Measurements from ENCODE around the gene MINDY2. TPM values are rescaled to one million over a fixed set of nuclear protein-coding genes. Genes with fewer than 3 reads are reported as not detected.

The MINDY2 gene, protein sequence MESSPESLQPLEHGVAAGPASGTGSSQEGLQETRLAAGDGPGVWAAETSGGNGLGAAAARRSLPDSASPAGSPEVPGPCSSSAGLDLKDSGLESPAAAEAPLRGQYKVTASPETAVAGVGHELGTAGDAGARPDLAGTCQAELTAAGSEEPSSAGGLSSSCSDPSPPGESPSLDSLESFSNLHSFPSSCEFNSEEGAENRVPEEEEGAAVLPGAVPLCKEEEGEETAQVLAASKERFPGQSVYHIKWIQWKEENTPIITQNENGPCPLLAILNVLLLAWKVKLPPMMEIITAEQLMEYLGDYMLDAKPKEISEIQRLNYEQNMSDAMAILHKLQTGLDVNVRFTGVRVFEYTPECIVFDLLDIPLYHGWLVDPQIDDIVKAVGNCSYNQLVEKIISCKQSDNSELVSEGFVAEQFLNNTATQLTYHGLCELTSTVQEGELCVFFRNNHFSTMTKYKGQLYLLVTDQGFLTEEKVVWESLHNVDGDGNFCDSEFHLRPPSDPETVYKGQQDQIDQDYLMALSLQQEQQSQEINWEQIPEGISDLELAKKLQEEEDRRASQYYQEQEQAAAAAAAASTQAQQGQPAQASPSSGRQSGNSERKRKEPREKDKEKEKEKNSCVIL
- total RNA-seq (2011; cell fraction: chromatin; rRNA removed; ENCODE audit: low replicate concordance), result 23.4 and 26.8 TPM in 2 replicates
- 8.7 and 12.1 TPM in 2 replicates for total RNA-seq (2011; cell fraction: nucleolus; rRNA removed)
- total RNA-seq (2011; cell fraction: nucleoplasm; rRNA removed), result 12.0 and 18.9 TPM in 2 replicates
- total RNA-seq (2014; rRNA removed) (5.7 and 9.3 TPM in 2 replicates), total RNA-seq (2014; rRNA removed; fragmentation: Illumina TruSeq; extraction: Trizol) (12.5 and 12.6 TPM in 2 replicates), total RNA-seq (2015; rRNA removed; fragmentation: Illumina TruSeq; extraction: Trizol) (10.1 and 11.7 TPM in 2 replicates), total RNA-seq (2021) (9.9 and 12.1 TPM in 2 replicates), polyA plus RNA-seq (2011; rRNA removed) (14.5 and 15.3 TPM in 2 replicates), polyA plus RNA-seq (2014; fragmentation: Illumina TruSeq; extraction: Trizol) (5.7 and 7.2 TPM in 2 replicates), polyA plus RNA-seq (2014; fragmentation: Nextera tagmentation; extraction: Ambion mirVana) (1 to 10 TPM; 2.4 to 3.8 TPM), polyA plus RNA-seq (2014; rRNA removed) (4.0 and 4.9 TPM in 2 replicates), polyA minus RNA-seq (2011; rRNA and poly(A)+ RNA removed) (39.5 and 52.5 TPM in 2 replicates), Bru-seq, nascent RNA (percentile 68 among the genes with signal in this experiment), BruChase-seq, experiment 1, labeled RNA remaining after a 2-hour chase (percentile 74 among the genes with signal in this experiment), BruChase-seq, experiment 2, labeled RNA remaining after a 6-hour chase (percentile 77 among the genes with signal in this experiment)
- polyA plus RNA-seq (2011; cell fraction: cytosol; rRNA removed), result 3.6 and 4.5 TPM in 2 replicates
- 5.6 and 6.6 TPM in 2 replicates for polyA plus RNA-seq (2011; cell fraction: nucleus; rRNA removed)
- polyA plus RNA-seq (2012), result 5.9 and 8.9 TPM in 2 replicates
- polyA minus RNA-seq (2011; cell fraction: cytosol; rRNA and poly(A)+ RNA removed), result 12.9 and 22.1 TPM in 2 replicates
- polyA minus RNA-seq (2011; cell fraction: nucleus; rRNA and poly(A)+ RNA removed), result 10.1 and 15.7 TPM in 2 replicates
- long read RNA-seq, experiment 1, full-length matches to known transcripts, result 50 of 92 reads
- long read RNA-seq, experiment 1, partial matches to known transcripts, result 3 of 92 reads
- long read RNA-seq, experiment 1, other reads (novel, unspliced or antisense), result 39 of 92 reads
- long read RNA-seq, experiment 2, partial matches to known transcripts, result 0 of 8 reads
- long read RNA-seq, experiment 2, other reads (novel, unspliced or antisense), result 8 of 8 reads
- long read RNA-seq, experiment 3, full-length matches to known transcripts, result 16 of 21 reads
- long read RNA-seq, experiment 3, partial matches to known transcripts, result 0 of 21 reads
- long read RNA-seq, experiment 3, other reads (novel, unspliced or antisense), result 5 of 21 reads

GRCh38 chr15:58770857-58771620 lies at the start of gene MINDY2:
TSS of gene MINDY2 (plus strand) at chr15:58771302. CDS start at chr15:58771396, 94 bp downstream.
- CTCF ChIA-PET (ENCODE audit: low intra/inter-chr PET ratio), result no interaction called here
- in situ Hi-C loops (cut with MboI), result no loop called here
- Histone ChIP-seq H3K79me2 (ENCODE audit: control insufficient read depth, insufficient read depth, low read length) (peaks cover 52% of the 10 kb centered on the region), H3K27ac (ENCODE audit: extremely low read depth, low read depth, low read length) (peak within 1 kb of the TSS; percentile 91), H3K9me3 (replicated peaks; ENCODE audit: control insufficient read depth, insufficient read depth, low read depth, low read length) (0 out of 2 replicates have a peak, but pooled peaks cover 5% of the 10 kb centered on the region), H3K9me1 (ENCODE audit: control insufficient read depth, insufficient read depth, low read length) (no peaks in the 10 kb centered on the region), H3K36me3 (ENCODE audit: control insufficient read depth, insufficient read depth, low read length) (no peaks in the 10 kb centered on the region; the same call in 2 of the 3 replicates), H3K4me3 (peak within 1 kb of the TSS; percentile 98), H3K27me3 (ENCODE audit: control insufficient read depth in 2 of 2, insufficient read depth in 2 of 2, low read length in 2 of 2) (no peaks in the 10 kb centered on the region), H3K4me2 (ENCODE audit: insufficient read depth, low read length) (peak within 1 kb of the TSS; percentile 97), H2AFZ (ENCODE audit: low read depth, low read length) (peak within 1 kb of the TSS; percentile 97), H3K9ac (ENCODE audit: insufficient read depth in 1 of 2, low read depth in 2 of 2, low read length in 2 of 2) (peak within 1 kb of the TSS; percentile 89 to 97), H4K20me1 (replicated peaks; ENCODE audit: control insufficient read depth, insufficient read depth, low read length) (peaks cover 5% of the 10 kb centered on the region; the same call in 1 of the 2 replicates), H3K4me1 (replicated peaks in 1 of 2; ENCODE audit: control insufficient read depth in 2 of 2, insufficient read depth in 2 of 2, low read length in 2 of 2) (peaks cover 13 to 19% of the 10 kb centered on the region in 2 experiments; a peak in 4 of 5 replicates)
- DNase-seq (ENCODE audit: extremely low read depth in 1 of 4, low spot score in 3 of 4) (peak; percentile 93 to 99 (median 94)), FAIRE-seq (peak; percentile 93), ATAC-seq (peak; percentile 96)
- intact Hi-C loops (cut with micrococcal nuclease), result loop anchor here (1.0 to 5.0 kb wide), 3 partner anchors 21 to 161 kb away; partner anchors contain the start of gene SLTM
- 1% methylated on average over 75 of the region's 75 CpGs for WGBS (ENCODE audit: insufficient coverage, low coverage, missing lambda C conversion rate)
- BruUV-seq (replicated peaks), result no TSS peak
- POLR2A ChIA-PET, result interaction anchor here (0.6 to 2.9 kb wide), 26 partner anchors 10 to 427 kb away, joined by 3 to 29 read pairs (median 3); partner anchors contain the start of gene ADAM10
- peak; percentile 92 for TF ChIP-seq POLR2H (tag; IDR thresholded peaks at IDR 0.05; ENCODE audit: low read depth)
- no peak for TF ChIP-seq MIER1 (IDR thresholded peaks at IDR 0.05; ENCODE audit: low read depth)
- TF ChIP-seq IFI16 (CRISPR knock-in tag; IDR thresholded peaks at IDR 0.05), result no peak
- TF ChIP-seq WHSC1 (IDR thresholded peaks at IDR 0.05; ENCODE audit: low read length), result no peak
- TF ChIP-seq ZNF668 (CRISPR knock-in tag; IDR thresholded peaks at IDR 0.05), result no peak
- TF ChIP-seq, protein P1, sequence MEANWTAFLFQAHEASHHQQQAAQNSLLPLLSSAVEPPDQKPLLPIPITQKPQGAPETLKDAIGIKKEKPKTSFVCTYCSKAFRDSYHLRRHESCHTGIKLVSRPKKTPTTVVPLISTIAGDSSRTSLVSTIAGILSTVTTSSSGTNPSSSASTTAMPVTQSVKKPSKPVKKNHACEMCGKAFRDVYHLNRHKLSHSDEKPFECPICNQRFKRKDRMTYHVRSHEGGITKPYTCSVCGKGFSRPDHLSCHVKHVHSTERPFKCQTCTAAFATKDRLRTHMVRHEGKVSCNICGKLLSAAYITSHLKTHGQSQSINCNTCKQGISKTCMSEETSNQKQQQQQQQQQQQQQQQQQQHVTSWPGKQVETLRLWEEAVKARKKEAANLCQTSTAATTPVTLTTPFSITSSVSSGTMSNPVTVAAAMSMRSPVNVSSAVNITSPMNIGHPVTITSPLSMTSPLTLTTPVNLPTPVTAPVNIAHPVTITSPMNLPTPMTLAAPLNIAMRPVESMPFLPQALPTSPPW (CRISPR knock-in tag; IDR thresholded peaks at IDR 0.05), result peak; percentile 79; the same call in 1 of the 2 replicates
- no peak for TF ChIP-seq SRSF3 (IDR thresholded peaks at IDR 0.05; ENCODE audit: insufficient read depth, low read length)
- no peak for TF ChIP-seq KAT8 (IDR thresholded peaks at IDR 0.05; ENCODE audit: low read depth)
- TF ChIP-seq RBFOX2 (IDR thresholded peaks at IDR 0.05; ENCODE audit: low read depth, low read length), result peak; percentile 98
- TF ChIP-seq HNRNPL (IDR thresholded peaks at IDR 0.05; ENCODE audit: low read depth, low read length), result peak; percentile 61; the same call in 1 of the 2 replicates
- no peak for TF ChIP-seq ATF1 (CRISPR knock-in tag; IDR thresholded peaks at IDR 0.05)
- peak; percentile 90 for TF ChIP-seq ATF1 (tag; IDR thresholded peaks at IDR 0.05)
- peak; percentile 63; the same call in 1 of the 2 replicates for TF ChIP-seq NCOA1 (IDR thresholded peaks at IDR 0.05; ENCODE audit: low read depth)

Data from K562 (cell line).